ENCODE results near the gene MTHFS. TPM values are rescaled to one million over a fixed set of nuclear protein-coding genes. Genes with fewer than 3 reads are reported as not detected.

The MTHFS gene
- total and polyA plus RNA-seq, 4 donors, result 26.2 to 156 (median 86.8) TPM

GRCh38 chr15:79826800-79827199 is 70.0 kb downstream of the MTHFS start:
- H3K4me1 ChIP-seq (ENCODE audit: control insufficient read depth in 5 of 5, insufficient read depth in 5 of 5, low read length in 5 of 5), result no peaks in the 10 kb centered on the region
- DNase-seq (no peak), ATAC-seq (ENCODE audit: insufficient read depth, low FRiP score) (no peak)
- no peaks in the 10 kb centered on the region for H3K36me3 ChIP-seq (ENCODE audit: control insufficient read depth in 4 of 4, insufficient read depth in 4 of 4, low read length in 4 of 4)
- H3K27ac ChIP-seq (ENCODE audit: low read depth in 1 of 2, low read length in 1 of 2), result no peak overlapping the region
- no peaks in the 10 kb centered on the region for H3K27me3 ChIP-seq (ENCODE audit: control insufficient read depth in 3 of 3, insufficient read depth in 3 of 3, low read length in 2 of 3)
- no peak overlapping the region for H3K4me3 ChIP-seq
- no peak overlapping the region for H3K9ac ChIP-seq (ENCODE audit: insufficient read depth in 1 of 2, low read length in 2 of 2)
- TF ChIP-seq CTCF (IDR thresholded peaks at IDR 0.05; ENCODE audit: control extremely low read depth, extremely low read depth), result no peak
- 39 to 64% methylated on average over 1 of the region's 1 CpG for WGBS, 2 donors
- no peaks in the 10 kb centered on the region for H3K9me3 ChIP-seq (ENCODE audit: control insufficient read depth in 4 of 4, insufficient read depth in 3 of 4, low read length in 3 of 4)

GRCh38 chr15:79824136-79824701 is 72.6 kb downstream of the MTHFS start:
- DNase-seq (no peak), ATAC-seq (ENCODE audit: insufficient read depth, low FRiP score) (no peak)
- Histone ChIP-seq H3K36me3 (ENCODE audit: control insufficient read depth in 4 of 4, insufficient read depth in 4 of 4, low read length in 4 of 4) (no peaks in the 10 kb centered on the region), H3K4me3 (no peak overlapping the region), H3K9ac (ENCODE audit: insufficient read depth in 1 of 2, low read length in 2 of 2) (no peak overlapping the region), H3K4me1 (ENCODE audit: control insufficient read depth in 5 of 5, insufficient read depth in 5 of 5, low read length in 5 of 5) (peaks cover 0 to 2% (median 0%) of the 10 kb centered on the region in 5 donors), H3K27ac (ENCODE audit: low read depth in 1 of 2, low read length in 1 of 2) (no peak overlapping the region), H3K27me3 (ENCODE audit: control insufficient read depth in 3 of 3, insufficient read depth in 3 of 3, low read length in 2 of 3) (no peaks in the 10 kb centered on the region), H3K9me3 (ENCODE audit: control insufficient read depth in 4 of 4, insufficient read depth in 3 of 4, low read length in 3 of 4) (peaks cover 0 to 4% (median 0%) of the 10 kb centered on the region in 4 donors)
- TF ChIP-seq CTCF (IDR thresholded peaks at IDR 0.05; ENCODE audit: control extremely low read depth, extremely low read depth), result no peak
- WGBS, 2 donors, result 73 to 85% methylated on average over 9 of the region's 9 CpGs

- ATAC-seq (ENCODE audit: insufficient read depth, low FRiP score), result no peak
- DNase-seq, result no peak
- 55 to 61% methylated on average over 2 of the region's 2 CpGs for WGBS, 2 donors
These were observed 76.0 kb downstream of the MTHFS start for GRCh38 chr15:79820820-79821219.

More at GRCh38 chr15:79820820-79821219, 76.0 kb downstream of the MTHFS start:
- H3K9me3 ChIP-seq (ENCODE audit: control insufficient read depth in 4 of 4, insufficient read depth in 3 of 4, low read length in 3 of 4), result peaks cover 0 to 4% (median 0%) of the 10 kb centered on the region in 4 donors
- H3K9ac ChIP-seq (ENCODE audit: insufficient read depth in 1 of 2, low read length in 2 of 2), result no peak overlapping the region
- H3K4me3 ChIP-seq, result no peak overlapping the region
- H3K27me3 ChIP-seq (ENCODE audit: control insufficient read depth in 3 of 3, insufficient read depth in 3 of 3, low read length in 2 of 3), result no peaks in the 10 kb centered on the region
- H3K36me3 ChIP-seq (ENCODE audit: control insufficient read depth in 4 of 4, insufficient read depth in 4 of 4, low read length in 4 of 4), result no peaks in the 10 kb centered on the region
- H3K4me1 ChIP-seq (ENCODE audit: control insufficient read depth in 5 of 5, insufficient read depth in 5 of 5, low read length in 5 of 5), result peaks cover 0 to 2% (median 0%) of the 10 kb centered on the region in 5 donors
- no peak for TF ChIP-seq CTCF (IDR thresholded peaks at IDR 0.05; ENCODE audit: control extremely low read depth, extremely low read depth)
- H3K27ac ChIP-seq (ENCODE audit: low read depth in 1 of 2, low read length in 1 of 2), result no peak overlapping the region

Data from lung (tissue), 12 donors.